NCI-H1930 (cell line): Measurements from ENCODE around the gene NTMT1.

Experiments used
- DNase-seq, 2 experiments: peaks; one replicate each; lab custom pipeline; 2025; lab: John Stamatoyannopoulos, UW

NTMT1 gene

GRCh38 chr9:129637102-129637501 lies 11.1 kb downstream of the NTMT1 start:
- no peak for DNase-seq

- DNase-seq = no peak
Measured at GRCh38 chr9:129637673-129638439, 11.9 kb downstream of the NTMT1 start.

- no peak for DNase-seq
Measured at GRCh38 chr9:129639034-129639630, 13.2 kb downstream of the NTMT1 start.

GRCh38 chr9:129639756-129640085 lies 13.8 kb downstream of the NTMT1 start:
- DNase-seq = no peak

GRCh38 chr9:129640086-129640870 lies 14.3 kb downstream of the NTMT1 start:
- no peak for DNase-seq

GRCh38 chr9:129640871-129641749 lies 15.1 kb downstream of the NTMT1 start:
- no peak for DNase-seq

GRCh38 chr9:129641750-129642585 lies 16.0 kb downstream of the NTMT1 start, which contains the start of gene ASB6:
Gene ASB6 (minus strand): TSS chr9:129642151. CDS start chr9:129641999, 152 bp downstream.
- peak; percentile 83 to 91 for DNase-seq

GRCh38 chr9:129643706-129644105 lies 17.7 kb downstream of the NTMT1 start:
- no peak for DNase-seq

- DNase-seq = no peak
Measured at GRCh38 chr9:129644365-129644764, 18.4 kb downstream of the NTMT1 start.

- DNase-seq = no peak
Measured at GRCh38 chr9:129644902-129645301, 18.9 kb downstream of the NTMT1 start.

GRCh38 chr9:129646252-129646651 lies 20.3 kb downstream of the NTMT1 start:
- DNase-seq = no peak

- DNase-seq = no peak
Measured at GRCh38 chr9:129646654-129647053, 20.7 kb downstream of the NTMT1 start.

- no peak for DNase-seq
Measured at GRCh38 chr9:129647635-129648034, 21.7 kb downstream of the NTMT1 start.

- no peak for DNase-seq
Measured at GRCh38 chr9:129648092-129648763, 22.3 kb downstream of the NTMT1 start.

- DNase-seq = no peak
Measured at GRCh38 chr9:129648764-129649115, 22.8 kb downstream of the NTMT1 start.

GRCh38 chr9:129649726-129650679 lies 24.0 kb downstream of the NTMT1 start:
- DNase-seq = no peak

- DNase-seq = no peak
Measured at GRCh38 chr9:129650680-129651235, 24.8 kb downstream of the NTMT1 start.

- DNase-seq = no peak
Measured at GRCh38 chr9:129653823-129654553, 28.0 kb downstream of the NTMT1 start.
